Measurements from ENCODE around the gene C16orf89. TPM values are rescaled to one million over a fixed set of nuclear protein-coding genes. Genes with fewer than 3 reads are reported as not detected.

Gene C16orf89
- total and polyA plus RNA-seq, 10 of the 15 experiments (the other 5 are each of a cell fraction or from before 2014, with no cell fraction given) = not detected

GRCh38 chr16:5024632-5025031 lies 41.1 kb downstream of the C16orf89 start:
- H3K9ac ChIP-seq (ENCODE audit: control insufficient read depth, insufficient read depth, low read length) = no peak overlapping the region
- POLR2A ChIA-PET = no interaction called here
- in situ Hi-C loops (cut with MboI) = no loop called here
- H3K36me3 ChIP-seq (ENCODE audit: control insufficient read depth in 2 of 2, insufficient read depth in 2 of 2, low read length in 1 of 2) = no peaks in the 10 kb centered on the region
- no peak for TF ChIP-seq SREBF2 (IDR thresholded peaks at IDR 0.05; ENCODE audit: low read length)
- TF ChIP-seq TCF7 (IDR thresholded peaks at IDR 0.05; ENCODE audit: borderline replicate concordance) = no peak
- no peak for TF ChIP-seq IRF4 (IDR thresholded peaks at IDR 0.05; ENCODE audit: low read depth, low read length)
- TF ChIP-seq NR2C1 (IDR thresholded peaks at IDR 0.05) = no peak
- TF ChIP-seq, protein P1, sequence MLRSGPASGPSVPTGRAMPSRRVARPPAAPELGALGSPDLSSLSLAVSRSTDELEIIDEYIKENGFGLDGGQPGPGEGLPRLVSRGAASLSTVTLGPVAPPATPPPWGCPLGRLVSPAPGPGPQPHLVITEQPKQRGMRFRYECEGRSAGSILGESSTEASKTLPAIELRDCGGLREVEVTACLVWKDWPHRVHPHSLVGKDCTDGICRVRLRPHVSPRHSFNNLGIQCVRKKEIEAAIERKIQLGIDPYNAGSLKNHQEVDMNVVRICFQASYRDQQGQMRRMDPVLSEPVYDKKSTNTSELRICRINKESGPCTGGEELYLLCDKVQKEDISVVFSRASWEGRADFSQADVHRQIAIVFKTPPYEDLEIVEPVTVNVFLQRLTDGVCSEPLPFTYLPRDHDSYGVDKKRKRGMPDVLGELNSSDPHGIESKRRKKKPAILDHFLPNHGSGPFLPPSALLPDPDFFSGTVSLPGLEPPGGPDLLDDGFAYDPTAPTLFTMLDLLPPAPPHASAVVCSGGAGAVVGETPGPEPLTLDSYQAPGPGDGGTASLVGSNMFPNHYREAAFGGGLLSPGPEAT (IDR thresholded peaks at IDR 0.05; ENCODE audit: low read depth) = no peak
- H3K4me3 ChIP-seq = no peak overlapping the region
- CTCF ChIA-PET = no interaction called here
- no peak overlapping the region for H3K27ac ChIP-seq (ENCODE audit: control insufficient read depth, insufficient read depth)
- no peak overlapping the region for H2AFZ ChIP-seq (ENCODE audit: control insufficient read depth, low read depth, low read length)
- intact Hi-C loops (cut with micrococcal nuclease; ENCODE audit: unreplicated experiment) = no loop called here
- H3K79me2 ChIP-seq (ENCODE audit: control insufficient read depth, insufficient read depth, low read length) = no peaks in the 10 kb centered on the region
- DNase-seq (ENCODE audit: low read depth, low spot score) = no peak
- no peaks in the 10 kb centered on the region for H4K20me1 ChIP-seq (ENCODE audit: control insufficient read depth, insufficient read depth)
- H3K27me3 ChIP-seq (replicated peaks in 1 of 2; ENCODE audit: control insufficient read depth in 2 of 2, insufficient read depth in 2 of 2, low read length in 1 of 2) = no peaks in the 10 kb centered on the region
- 36% methylated on average over 4 of the region's 4 CpGs for WGBS (ENCODE audit: insufficient coverage, insufficient replicate concordance, low lambda C conversion rate, missing lambda C conversion rate)
- RAD21 ChIA-PET (ENCODE audit: unreplicated experiment) = no interaction called here
- no TSS peak for BruUV-seq (replicated peaks)
- no peak for ATAC-seq
- H3K4me1 ChIP-seq (ENCODE audit: control insufficient read depth, insufficient read depth, low read length) = no peaks in the 10 kb centered on the region
- SMC1A ChIA-PET (ENCODE audit: uncharacterized antibody, unreplicated experiment) = no interaction called here
- FAIRE-seq = no peak
- no peak overlapping the region for H3K4me2 ChIP-seq (ENCODE audit: control insufficient read depth, insufficient read depth)
- H3K9me3 ChIP-seq (replicated peaks; ENCODE audit: control insufficient read depth, insufficient read depth, low read length) = no peaks in the 10 kb centered on the region

DNA sequence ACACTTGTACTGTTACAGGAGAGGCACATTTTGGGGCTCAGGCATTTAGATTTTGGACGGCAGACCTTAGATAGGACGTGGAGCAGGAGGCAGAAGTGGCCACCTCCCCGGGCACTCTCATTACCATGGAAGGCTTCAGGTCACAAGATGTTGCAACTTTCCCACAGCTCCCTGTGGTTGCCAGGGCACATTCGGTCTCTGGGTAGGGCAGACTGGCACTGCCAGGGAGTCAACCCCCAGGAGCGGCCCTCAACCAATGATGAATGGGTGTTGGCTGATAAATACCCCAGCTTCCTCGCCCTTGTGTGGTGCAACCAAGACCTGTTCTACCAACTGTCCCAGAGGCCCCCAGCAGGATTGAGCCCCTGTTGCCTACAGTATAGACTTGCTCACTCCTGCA lies 43.2 kb downstream of the C16orf89 start:
- no peak overlapping the region for H3K4me3 ChIP-seq
- ChIA-PET SMC1A (ENCODE audit: uncharacterized antibody, unreplicated experiment) (no interaction called here), CTCF (no interaction called here), RAD21 (ENCODE audit: unreplicated experiment) (no interaction called here), POLR2A (no interaction called here)
- no peaks in the 10 kb centered on the region for H3K9me3 ChIP-seq (replicated peaks; ENCODE audit: control insufficient read depth, insufficient read depth, low read length)
- H3K79me2 ChIP-seq (ENCODE audit: control insufficient read depth, insufficient read depth, low read length) = no peaks in the 10 kb centered on the region
- H4K20me1 ChIP-seq (ENCODE audit: control insufficient read depth, insufficient read depth) = no peaks in the 10 kb centered on the region
- no peak overlapping the region for H2AFZ ChIP-seq (ENCODE audit: control insufficient read depth, low read depth, low read length)
- TF ChIP-seq CHD2 (IDR thresholded peaks at IDR 0.05; ENCODE audit: borderline replicate concordance, low read depth, low read length) (no peak), SREBF1 (IDR thresholded peaks at IDR 0.05; ENCODE audit: low read length) (no peak), NR2C1 (IDR thresholded peaks at IDR 0.05) (no peak), BCL11A (IDR thresholded peaks at IDR 0.05; ENCODE audit: low read depth, low read length) (no peak), RAD51 (IDR thresholded peaks at IDR 0.05) (no peak)
- no peak overlapping the region for H3K9ac ChIP-seq (ENCODE audit: control insufficient read depth, insufficient read depth, low read length)
- no peaks in the 10 kb centered on the region for H3K27me3 ChIP-seq (replicated peaks in 1 of 2; ENCODE audit: control insufficient read depth in 2 of 2, insufficient read depth in 2 of 2, low read length in 1 of 2)
- no peaks in the 10 kb centered on the region for H3K4me1 ChIP-seq (ENCODE audit: control insufficient read depth, insufficient read depth, low read length)
- no peak for FAIRE-seq
- no peak overlapping the region for H3K27ac ChIP-seq (ENCODE audit: control insufficient read depth, insufficient read depth)
- no peak for ATAC-seq
- in situ Hi-C loops (cut with MboI) = no loop called here
- 52% methylated on average over 6 of the region's 6 CpGs for WGBS (ENCODE audit: insufficient coverage, insufficient replicate concordance, low lambda C conversion rate, missing lambda C conversion rate)
- DNase-seq (ENCODE audit: low read depth, low spot score) = no peak
- no TSS peak for BruUV-seq (replicated peaks)
- intact Hi-C loops (cut with micrococcal nuclease; ENCODE audit: unreplicated experiment) = no loop called here
- H3K36me3 ChIP-seq (ENCODE audit: control insufficient read depth in 2 of 2, insufficient read depth in 2 of 2, low read length in 1 of 2) = no peaks in the 10 kb centered on the region
- no peak overlapping the region for H3K4me2 ChIP-seq (ENCODE audit: control insufficient read depth, insufficient read depth)

All from GM12878 (cell line).